WTC11 (cell line): Measurements from ENCODE around the gene NPR3. TPM values are rescaled to one million over a fixed set of nuclear protein-coding genes. Genes with fewer than 3 reads are reported as not detected.

Source experiments
- ATAC-seq: fragments of 200-7000 bp; cut with Tn5 transposase; 2 replicates; pipeline ENCODE4 v1.10.0; 2021; ENCODE audit warnings: mild to moderate bottlenecking, moderate library complexity
- CTCF ChIA-PET: fragments of 300-600 bp; sonication (Branson Sonifier 250); formaldehyde crosslinking; loops from one replicate; lab custom pipeline; 2021; ENCODE audit warnings: antibody characterized with exemption; lab: Charles Lee
- POLR2A ChIA-PET: fragments of 350-600 bp; sonication (Branson Sonifier 250); formaldehyde crosslinking; loops from one replicate; lab custom pipeline; 2021; ENCODE audit warnings: antibody characterized with exemption; lab: Charles Lee
- DNase-seq: peaks from one replicate; pipeline ENCODE4 v3.0.0; 2021; ENCODE audit warnings: low spot score
- H3K27ac Mint-ChIP-seq: 2 replicates; pipeline ENCODE4 v1.8.0; 2021; ENCODE audit warnings: mixed read lengths
- H3K27me3 Mint-ChIP-seq: 2 replicates; pipeline ENCODE4 v1.8.0; 2021; ENCODE audit warnings: low read depth, mild to moderate bottlenecking, moderate library complexity, mixed read lengths
- H3K36me3 Mint-ChIP-seq: 2 replicates; pipeline ENCODE4 v1.8.0; 2021; ENCODE audit warnings: mixed read lengths
- H3K4me1 Mint-ChIP-seq: 2 replicates; pipeline ENCODE4 v1.8.0; 2022; ENCODE audit warnings: mixed read lengths
- H3K4me3 Mint-ChIP-seq: 2 replicates; pipeline ENCODE4 v1.8.0; 2021; ENCODE audit warnings: mild to moderate bottlenecking, moderate library complexity, mixed read lengths
- H3K9me3 Mint-ChIP-seq: 2 replicates; pipeline ENCODE4 v1.8.0; 2021; ENCODE audit warnings: mixed read lengths
- CREB1 ChIP-seq: sonication (generic); formaldehyde crosslinking; IDR thresholded peaks from 2 replicates; pipeline ENCODE4 v1.8.0; 2023; ENCODE audit warnings: mild to moderate bottlenecking, missing genetic modification reagents
- ETV6 ChIP-seq: sonication (generic); formaldehyde crosslinking; IDR thresholded peaks from 2 replicates; pipeline ENCODE4 v1.8.1; 2022; ENCODE audit warnings: mild to moderate bottlenecking, missing genetic modification reagents
- MXD4 ChIP-seq: fragments of 250-450 bp; sonication (Bioruptor Pico); IDR thresholded peaks from 2 replicates; pipeline ENCODE4 v1.8.0; 2021; ENCODE audit warnings: mild to moderate bottlenecking, moderate library complexity, borderline replicate concordance
- NR3C1 ChIP-seq: sonication (generic); formaldehyde crosslinking; conservative IDR thresholded peaks from 2 replicates; pipeline ENCODE4 v1.8.1; 2023; ENCODE audit warnings: low read depth, mild to moderate bottlenecking, missing genetic modification reagents
- TEAD1 ChIP-seq: sonication (generic); formaldehyde crosslinking; IDR thresholded peaks from 2 replicates; pipeline ENCODE4 v1.8.0; 2022; ENCODE audit warnings: mild to moderate bottlenecking, missing genetic modification reagents
- TP53 ChIP-seq: sonication (generic); formaldehyde crosslinking; IDR thresholded peaks from 2 replicates; pipeline ENCODE4 v1.8.1; 2023; ENCODE audit warnings: mild to moderate bottlenecking, missing genetic modification reagents
- ZNF263 ChIP-seq: sonication (generic); formaldehyde crosslinking; IDR thresholded peaks from 2 replicates; pipeline ENCODE4 v1.8.1; 2022; ENCODE audit warnings: low read depth, mild to moderate bottlenecking, moderate library complexity, missing genetic modification reagents
- ZNF396 ChIP-seq: fragments of 250-450 bp; sonication (Bioruptor Pico); IDR thresholded peaks from 2 replicates; pipeline ENCODE4 v1.8.0; 2021; ENCODE audit warnings: mild to moderate bottlenecking, moderate library complexity, borderline replicate concordance
- ZNF423 ChIP-seq: fragments of 250-450 bp; sonication (Bioruptor Pico); IDR thresholded peaks from 2 replicates; pipeline ENCODE4 v2.1.2; 2022; ENCODE audit warnings: mild to moderate bottlenecking, moderate library complexity
- total RNA-seq: library from RNA; stranded (reverse); gene quantifications from 3 replicates; pipeline ENCODE4 v1.2.3, GENCODE V29; 2021
- TF ChIP-seq, protein P1 (sequence below): fragments of 250-450 bp; sonication (Bioruptor Pico); IDR thresholded peaks from 2 replicates; pipeline ENCODE4 v2.1.2; 2022; ENCODE audit warnings: mild to moderate bottlenecking, moderate library complexity
- TF ChIP-seq, protein P2 (sequence below): sonication (generic); formaldehyde crosslinking; IDR thresholded peaks from 2 replicates; pipeline ENCODE4 v1.8.0; 2022; ENCODE audit warnings: missing genetic modification reagents
- TF ChIP-seq, protein P3 (sequence below): fragments of 250-450 bp; sonication (Bioruptor Pico); IDR thresholded peaks from 2 replicates; pipeline ENCODE4 v1.9.0; 2021; ENCODE audit warnings: moderate library complexity, mild to moderate bottlenecking, inconsistent platforms, borderline replicate concordance
- TF ChIP-seq, protein P4 (sequence below): fragments of 250-450 bp; sonication (Bioruptor Pico); IDR thresholded peaks from 2 replicates; pipeline ENCODE4 v1.8.0; 2021; ENCODE audit warnings: mild to moderate bottlenecking
- TF ChIP-seq, protein P5 (sequence below): sonication (generic); formaldehyde crosslinking; conservative IDR thresholded peaks from 2 replicates; pipeline ENCODE4 v1.8.1; 2023; ENCODE audit warnings: mild to moderate bottlenecking, low read depth, missing genetic modification reagents, moderate library complexity

Gene NPR3
- total RNA-seq, 1 experiment from 2014 or later = 0.09 TPM

DNA sequence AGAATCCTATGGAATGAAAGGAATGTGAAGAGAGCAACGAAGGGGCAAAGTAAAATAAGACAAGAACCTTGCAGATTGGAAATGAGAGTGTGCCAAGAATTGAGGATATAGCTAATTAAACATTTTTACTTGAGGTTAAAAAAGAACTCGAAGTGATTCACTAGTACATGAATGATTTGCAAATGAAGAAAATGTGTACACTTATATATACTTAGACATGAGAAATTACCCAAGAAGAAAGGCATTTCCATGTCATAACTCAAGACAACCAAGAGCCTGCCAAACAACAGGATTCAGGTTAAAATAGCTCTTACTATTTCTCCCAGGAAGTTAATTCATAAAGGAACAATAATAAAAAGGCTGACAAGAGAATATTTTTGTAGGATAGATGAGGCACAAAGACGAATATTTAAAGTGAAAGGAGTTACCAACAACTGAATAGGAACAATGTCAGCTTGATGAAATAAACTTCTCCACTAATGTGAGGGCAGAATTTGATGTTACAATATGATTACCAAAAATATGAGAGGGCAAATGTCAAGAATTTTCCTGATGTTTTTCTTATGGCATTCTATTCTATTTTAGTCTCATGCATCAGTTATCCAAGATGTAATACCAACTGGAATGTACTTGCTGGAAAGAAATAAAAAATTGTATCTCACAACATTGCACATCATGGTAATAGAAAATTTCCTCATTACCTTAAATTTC, 18.9 kb upstream of the NPR3 start (continued):
- TF ChIP-seq ZNF396 = no peak

DNA sequence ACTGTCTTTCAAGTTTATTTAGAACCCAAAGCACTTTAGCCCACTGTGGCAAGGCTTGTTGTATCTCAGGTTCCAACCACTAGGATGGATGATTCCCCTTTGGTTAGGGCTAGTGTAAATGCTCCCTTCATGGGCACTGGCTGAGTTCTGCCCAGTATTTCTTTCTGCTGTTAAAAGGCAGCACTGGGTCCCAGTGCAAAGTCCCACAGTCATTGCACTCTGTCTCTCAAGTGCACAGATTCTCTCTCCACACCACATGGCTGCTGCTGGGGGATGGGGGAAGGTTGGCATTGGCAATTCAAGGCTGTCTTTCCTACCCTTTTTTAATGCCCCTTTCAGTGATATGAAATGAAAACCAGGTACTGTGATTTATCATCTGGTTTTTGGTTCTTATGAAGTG, 7.2 kb upstream of the NPR3 start:
- peaks cover 8% of the 10 kb centered on the region for H3K4me1 Mint-ChIP-seq
- TF ChIP-seq, protein P1, sequence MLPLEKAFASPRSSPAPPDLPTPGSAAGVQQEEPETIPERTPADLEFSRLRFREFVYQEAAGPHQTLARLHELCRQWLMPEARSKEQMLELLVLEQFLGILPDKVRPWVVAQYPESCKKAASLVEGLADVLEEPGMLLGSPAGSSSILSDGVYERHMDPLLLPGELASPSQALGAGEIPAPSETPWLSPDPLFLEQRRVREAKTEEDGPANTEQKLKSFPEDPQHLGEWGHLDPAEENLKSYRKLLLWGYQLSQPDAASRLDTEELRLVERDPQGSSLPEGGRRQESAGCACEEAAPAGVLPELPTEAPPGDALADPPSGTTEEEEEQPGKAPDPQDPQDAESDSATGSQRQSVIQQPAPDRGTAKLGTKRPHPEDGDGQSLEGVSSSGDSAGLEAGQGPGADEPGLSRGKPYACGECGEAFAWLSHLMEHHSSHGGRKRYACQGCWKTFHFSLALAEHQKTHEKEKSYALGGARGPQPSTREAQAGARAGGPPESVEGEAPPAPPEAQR = no peak
- TF ChIP-seq, protein P2, sequence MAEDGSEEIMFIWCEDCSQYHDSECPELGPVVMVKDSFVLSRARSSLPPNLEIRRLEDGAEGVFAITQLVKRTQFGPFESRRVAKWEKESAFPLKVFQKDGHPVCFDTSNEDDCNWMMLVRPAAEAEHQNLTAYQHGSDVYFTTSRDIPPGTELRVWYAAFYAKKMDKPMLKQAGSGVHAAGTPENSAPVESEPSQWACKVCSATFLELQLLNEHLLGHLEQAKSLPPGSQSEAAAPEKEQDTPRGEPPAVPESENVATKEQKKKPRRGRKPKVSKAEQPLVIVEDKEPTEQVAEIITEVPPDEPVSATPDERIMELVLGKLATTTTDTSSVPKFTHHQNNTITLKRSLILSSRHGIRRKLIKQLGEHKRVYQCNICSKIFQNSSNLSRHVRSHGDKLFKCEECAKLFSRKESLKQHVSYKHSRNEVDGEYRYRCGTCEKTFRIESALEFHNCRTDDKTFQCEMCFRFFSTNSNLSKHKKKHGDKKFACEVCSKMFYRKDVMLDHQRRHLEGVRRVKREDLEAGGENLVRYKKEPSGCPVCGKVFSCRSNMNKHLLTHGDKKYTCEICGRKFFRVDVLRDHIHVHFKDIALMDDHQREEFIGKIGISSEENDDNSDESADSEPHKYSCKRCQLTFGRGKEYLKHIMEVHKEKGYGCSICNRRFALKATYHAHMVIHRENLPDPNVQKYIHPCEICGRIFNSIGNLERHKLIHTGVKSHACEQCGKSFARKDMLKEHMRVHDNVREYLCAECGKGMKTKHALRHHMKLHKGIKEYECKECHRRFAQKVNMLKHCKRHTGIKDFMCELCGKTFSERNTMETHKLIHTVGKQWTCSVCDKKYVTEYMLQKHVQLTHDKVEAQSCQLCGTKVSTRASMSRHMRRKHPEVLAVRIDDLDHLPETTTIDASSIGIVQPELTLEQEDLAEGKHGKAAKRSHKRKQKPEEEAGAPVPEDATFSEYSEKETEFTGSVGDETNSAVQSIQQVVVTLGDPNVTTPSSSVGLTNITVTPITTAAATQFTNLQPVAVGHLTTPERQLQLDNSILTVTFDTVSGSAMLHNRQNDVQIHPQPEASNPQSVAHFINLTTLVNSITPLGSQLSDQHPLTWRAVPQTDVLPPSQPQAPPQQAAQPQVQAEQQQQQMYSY (CRISPR knock-in tag) = no peak
- no peak for TF ChIP-seq CREB1 (CRISPR knock-in tag)
- TF ChIP-seq MXD4 (CRISPR knock-in tag) = no peak
- TF ChIP-seq TEAD1 (CRISPR knock-in tag) = no peak
- no peak for TF ChIP-seq ZNF263 (CRISPR knock-in tag)
- no peak for TF ChIP-seq ETV6 (CRISPR knock-in tag)
- TF ChIP-seq, protein P3, sequence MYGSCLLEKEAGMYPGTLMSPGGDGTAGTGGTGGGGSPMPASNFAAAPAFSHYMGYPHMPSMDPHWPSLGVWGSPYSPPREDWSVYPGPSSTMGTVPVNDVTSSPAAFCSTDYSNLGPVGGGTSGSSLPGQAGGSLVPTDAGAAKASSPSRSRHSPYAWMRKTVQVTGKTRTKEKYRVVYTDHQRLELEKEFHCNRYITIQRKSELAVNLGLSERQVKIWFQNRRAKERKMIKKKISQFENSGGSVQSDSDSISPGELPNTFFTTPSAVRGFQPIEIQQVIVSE (CRISPR knock-in tag) = no peak
- TF ChIP-seq, protein P4, sequence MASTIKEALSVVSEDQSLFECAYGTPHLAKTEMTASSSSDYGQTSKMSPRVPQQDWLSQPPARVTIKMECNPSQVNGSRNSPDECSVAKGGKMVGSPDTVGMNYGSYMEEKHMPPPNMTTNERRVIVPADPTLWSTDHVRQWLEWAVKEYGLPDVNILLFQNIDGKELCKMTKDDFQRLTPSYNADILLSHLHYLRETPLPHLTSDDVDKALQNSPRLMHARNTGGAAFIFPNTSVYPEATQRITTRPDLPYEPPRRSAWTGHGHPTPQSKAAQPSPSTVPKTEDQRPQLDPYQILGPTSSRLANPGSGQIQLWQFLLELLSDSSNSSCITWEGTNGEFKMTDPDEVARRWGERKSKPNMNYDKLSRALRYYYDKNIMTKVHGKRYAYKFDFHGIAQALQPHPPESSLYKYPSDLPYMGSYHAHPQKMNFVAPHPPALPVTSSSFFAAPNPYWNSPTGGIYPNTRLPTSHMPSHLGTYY (CRISPR knock-in tag) = no peak
- TF ChIP-seq, protein P5, sequence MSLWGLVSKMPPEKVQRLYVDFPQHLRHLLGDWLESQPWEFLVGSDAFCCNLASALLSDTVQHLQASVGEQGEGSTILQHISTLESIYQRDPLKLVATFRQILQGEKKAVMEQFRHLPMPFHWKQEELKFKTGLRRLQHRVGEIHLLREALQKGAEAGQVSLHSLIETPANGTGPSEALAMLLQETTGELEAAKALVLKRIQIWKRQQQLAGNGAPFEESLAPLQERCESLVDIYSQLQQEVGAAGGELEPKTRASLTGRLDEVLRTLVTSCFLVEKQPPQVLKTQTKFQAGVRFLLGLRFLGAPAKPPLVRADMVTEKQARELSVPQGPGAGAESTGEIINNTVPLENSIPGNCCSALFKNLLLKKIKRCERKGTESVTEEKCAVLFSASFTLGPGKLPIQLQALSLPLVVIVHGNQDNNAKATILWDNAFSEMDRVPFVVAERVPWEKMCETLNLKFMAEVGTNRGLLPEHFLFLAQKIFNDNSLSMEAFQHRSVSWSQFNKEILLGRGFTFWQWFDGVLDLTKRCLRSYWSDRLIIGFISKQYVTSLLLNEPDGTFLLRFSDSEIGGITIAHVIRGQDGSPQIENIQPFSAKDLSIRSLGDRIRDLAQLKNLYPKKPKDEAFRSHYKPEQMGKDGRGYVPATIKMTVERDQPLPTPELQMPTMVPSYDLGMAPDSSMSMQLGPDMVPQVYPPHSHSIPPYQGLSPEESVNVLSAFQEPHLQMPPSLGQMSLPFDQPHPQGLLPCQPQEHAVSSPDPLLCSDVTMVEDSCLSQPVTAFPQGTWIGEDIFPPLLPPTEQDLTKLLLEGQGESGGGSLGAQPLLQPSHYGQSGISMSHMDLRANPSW (CRISPR knock-in tag) = no peak
- TF ChIP-seq NR3C1 = no peak
- TF ChIP-seq ZNF423 (CRISPR knock-in tag) = no peak
- TF ChIP-seq TP53 (CRISPR knock-in tag) = no peak
- TF ChIP-seq, all 79 proteins: peak for 0
- 0 out of 2 replicates have a peak, but pooled peaks cover 3% of the 10 kb centered on the region for H3K36me3 Mint-ChIP-seq
- CTCF ChIA-PET = no interaction called here
- ATAC-seq = no peak
- H3K9me3 Mint-ChIP-seq = peaks cover 13% of the 10 kb centered on the region
- no peak for DNase-seq
- peaks cover 22% of the 10 kb centered on the region for H3K27me3 Mint-ChIP-seq
- H3K4me3 Mint-ChIP-seq = no peak overlapping the region
- POLR2A ChIA-PET = no interaction called here
- no peak overlapping the region for H3K27ac Mint-ChIP-seq
